CD8-positive, alpha-beta memory T cell (primary cell): ENCODE data around the gene TBX15. TPM values are rescaled to one million over a fixed set of nuclear protein-coding genes. Genes with fewer than 3 reads are reported as not detected.
"Not testable (repeated sequence)": the region's sequence is repeated elsewhere in the genome, so short reads cannot be mapped to it uniquely, and the experiment has no call there.

Experiments
- CTCF ChIA-PET: fragments of 350-600 bp; sonication (Branson Sonifier 250); formaldehyde crosslinking; loops from one replicate; lab custom pipeline; 2021; ENCODE audit warnings: antibody characterized with exemption; lab: Charles Lee
- POLR2A ChIA-PET: fragments of 350-600 bp; sonication (Branson Sonifier 250); formaldehyde crosslinking; loops from one replicate; lab custom pipeline; 2021; ENCODE audit warnings: antibody characterized with exemption; lab: Charles Lee
- DNase-seq, 5 donors: peaks; one replicate each; pipeline versions ENCODE4 v3.0.0 to v3.0.0-alpha.2; 2020 to 2022; ENCODE audit warnings: mixed read lengths in 1 of 5
- H3K27ac ChIP-seq: one replicate; pipeline ENCODE4 v1.7.0; 2013; ENCODE audit warnings: low read depth, mild to moderate bottlenecking, low read length, moderate library complexity
- H3K27me3 ChIP-seq: 2 replicates; pipeline ENCODE4 v1.7.0; 2013; ENCODE audit warnings: low read length, mild to moderate bottlenecking; ENCODE audit not compliant: insufficient read depth, poor library complexity, severe bottlenecking
- H3K36me3 ChIP-seq: 2 replicates; pipeline ENCODE4 v1.7.0; 2013; ENCODE audit warnings: mild to moderate bottlenecking, low read length, moderate library complexity; ENCODE audit not compliant: insufficient read depth
- H3K4me1 ChIP-seq: 2 replicates; pipeline ENCODE4 v1.7.0; 2013; ENCODE audit warnings: mild to moderate bottlenecking, low read length, moderate library complexity; ENCODE audit not compliant: insufficient read depth
- H3K4me3 ChIP-seq: 2 replicates; pipeline ENCODE4 v1.7.0; 2013; ENCODE audit warnings: mild to moderate bottlenecking, low read length
- H3K9me3 ChIP-seq: 2 replicates; pipeline ENCODE4 v1.7.0; 2013; ENCODE audit warnings: mild to moderate bottlenecking, low read length
- H3K27ac Mint-ChIP-seq, 8 donors: one replicate each; pipeline ENCODE4 v1.8.0; 2020 to 2021; ENCODE audit warnings: mixed read lengths in 8 of 8, mild to moderate bottlenecking in 6 of 8, inconsistent platforms in 3 of 8, moderate library complexity in 3 of 8
- H3K27me3 Mint-ChIP-seq, 2 donors: one replicate each; pipeline ENCODE4 v1.8.0; 2020 to 2021; ENCODE audit warnings: mixed read lengths in 2 of 2, mild to moderate bottlenecking in 1 of 2, moderate library complexity in 1 of 2
- H3K36me3 Mint-ChIP-seq, 3 donors: one replicate each; pipeline ENCODE4 v1.8.0; 2020 to 2021; ENCODE audit warnings: mixed read lengths in 3 of 3, inconsistent platforms in 1 of 3, mild to moderate bottlenecking in 1 of 3
- H3K4me1 Mint-ChIP-seq, 3 donors: one replicate each; pipeline ENCODE4 v1.8.0; 2020 to 2021; ENCODE audit warnings: mixed read lengths in 3 of 3, inconsistent platforms in 1 of 3, mild to moderate bottlenecking in 1 of 3
- H3K4me3 Mint-ChIP-seq, 7 donors: one replicate each; pipeline ENCODE4 v1.8.0; 2020 to 2021; ENCODE audit warnings: mixed read lengths in 7 of 7, mild to moderate bottlenecking in 6 of 7, moderate library complexity in 4 of 7, inconsistent platforms in 2 of 7
- H3K9me3 Mint-ChIP-seq, 5 donors: one replicate each; pipeline ENCODE4 v1.8.0; 2020 to 2022; ENCODE audit warnings: mixed read lengths in 5 of 5, mild to moderate bottlenecking in 3 of 5, moderate library complexity in 2 of 5, inconsistent platforms in 1 of 5
- polyA plus RNA-seq: library from polyadenylated mRNA; unstranded; fragments of 300-500 nt; fragmentation: Illumina TruSeq; gene quantifications from one replicate; pipeline ENCODE4 v1.2.3, GENCODE V29; 2021
- total RNA-seq, 2 experiments: library from RNA; stranded (reverse); gene quantifications; one replicate each; pipeline ENCODE4 v1.2.3, GENCODE V29; 2021

The TBX15 gene
- total and polyA plus RNA-seq, 3 experiments from 2014 or later, result not detected

DNA sequence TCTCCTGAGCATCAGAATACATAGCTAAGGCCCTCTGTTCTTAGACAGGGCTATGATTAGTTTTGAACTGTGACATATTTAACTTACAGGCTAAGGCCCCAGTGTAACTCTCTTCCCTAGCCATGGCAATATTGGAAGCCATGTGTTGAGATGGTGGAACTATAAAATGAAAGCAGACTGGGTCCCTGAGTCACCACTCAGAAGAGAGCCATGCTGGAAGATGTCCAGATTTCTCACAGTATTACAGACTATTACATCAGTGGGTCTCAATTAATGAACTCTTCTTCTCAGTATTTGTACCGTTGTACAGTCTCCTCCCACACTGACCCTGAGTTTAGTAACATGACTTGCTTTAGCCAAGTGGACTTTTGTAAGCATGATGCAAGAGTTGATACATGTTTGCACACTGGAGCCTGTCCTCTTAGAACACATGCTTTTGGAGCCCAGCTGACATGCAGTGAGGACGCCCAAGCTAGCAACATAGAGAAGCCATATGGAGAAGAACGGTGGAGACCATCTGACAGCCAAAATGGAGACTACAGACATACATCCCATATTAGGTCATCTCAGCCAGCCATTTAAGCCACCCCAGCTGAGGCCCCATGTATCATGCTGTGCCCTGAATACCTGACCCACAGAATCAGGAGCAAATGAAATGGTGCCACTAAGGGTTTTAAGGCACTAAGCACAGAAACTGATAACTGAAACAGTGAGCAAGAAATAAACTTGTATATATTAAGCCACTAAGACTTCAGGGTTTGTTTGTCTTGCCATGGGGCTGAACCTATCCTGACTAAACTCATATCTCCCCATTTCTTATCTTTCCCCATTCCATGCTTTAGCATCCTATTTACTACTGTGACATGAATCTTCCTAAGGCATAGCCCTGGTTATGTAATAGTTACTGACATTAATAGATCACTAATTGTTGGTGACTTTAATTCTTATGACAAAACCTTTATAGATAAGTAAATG lies 24.4 kb downstream of the TBX15 start:
- no peaks in the 10 kb centered on the region for H3K4me1 Mint-ChIP-seq
- no peaks in the 10 kb centered on the region for H3K27me3 ChIP-seq
- ChIA-PET POLR2A (no interaction called here), CTCF (no interaction called here)
- no peak overlapping the region for H3K4me3 ChIP-seq
- DNase-seq, result no peak
- no peaks in the 10 kb centered on the region for H3K36me3 ChIP-seq
- H3K9me3 Mint-ChIP-seq, result peaks cover 0 to 5% (median 3%) of the 10 kb centered on the region in 5 donors
- H3K27ac Mint-ChIP-seq, result no peak overlapping the region
- peaks cover 7 to 8% of the 10 kb centered on the region in 2 donors for H3K27me3 Mint-ChIP-seq
- H3K27ac ChIP-seq, result no peak overlapping the region
- no peaks in the 10 kb centered on the region for H3K9me3 ChIP-seq
- H3K4me3 Mint-ChIP-seq, result no peak overlapping the region
- no peaks in the 10 kb centered on the region for H3K4me1 ChIP-seq
- no peaks in the 10 kb centered on the region for H3K36me3 Mint-ChIP-seq

DNA sequence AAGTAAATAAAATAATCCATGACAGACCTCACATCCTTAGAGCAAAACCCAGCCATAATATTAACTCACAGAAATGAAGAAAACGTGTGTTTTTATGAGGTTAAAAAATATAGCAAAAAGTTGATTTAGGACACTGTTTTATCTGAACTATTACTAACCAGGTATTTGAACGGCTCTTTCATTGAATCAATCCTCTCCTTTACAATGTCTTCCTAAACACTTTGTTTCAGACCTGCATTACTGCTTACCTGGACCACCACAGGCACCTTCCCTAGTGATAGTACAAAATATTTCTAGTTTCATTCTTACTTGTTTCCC lies 25.0 kb downstream of the TBX15 start:
- Histone ChIP-seq H3K27ac (no peak overlapping the region), H3K27me3 (no peaks in the 10 kb centered on the region), H3K9me3 (no peaks in the 10 kb centered on the region), H3K4me3 (no peak overlapping the region), H3K4me1 (no peaks in the 10 kb centered on the region), H3K36me3 (no peaks in the 10 kb centered on the region)
- no peaks in the 10 kb centered on the region for H3K4me1 Mint-ChIP-seq
- H3K27me3 Mint-ChIP-seq, result peaks cover 7 to 11% of the 10 kb centered on the region in 2 donors
- H3K4me3 Mint-ChIP-seq, result no peak overlapping the region
- CTCF ChIA-PET, result no interaction called here
- no peaks in the 10 kb centered on the region for H3K36me3 Mint-ChIP-seq
- no peak for DNase-seq
- H3K9me3 Mint-ChIP-seq, result peaks cover 0 to 8% (median 5%) of the 10 kb centered on the region in 5 donors
- no peak overlapping the region for H3K27ac Mint-ChIP-seq
- POLR2A ChIA-PET, result no interaction called here

DNA sequence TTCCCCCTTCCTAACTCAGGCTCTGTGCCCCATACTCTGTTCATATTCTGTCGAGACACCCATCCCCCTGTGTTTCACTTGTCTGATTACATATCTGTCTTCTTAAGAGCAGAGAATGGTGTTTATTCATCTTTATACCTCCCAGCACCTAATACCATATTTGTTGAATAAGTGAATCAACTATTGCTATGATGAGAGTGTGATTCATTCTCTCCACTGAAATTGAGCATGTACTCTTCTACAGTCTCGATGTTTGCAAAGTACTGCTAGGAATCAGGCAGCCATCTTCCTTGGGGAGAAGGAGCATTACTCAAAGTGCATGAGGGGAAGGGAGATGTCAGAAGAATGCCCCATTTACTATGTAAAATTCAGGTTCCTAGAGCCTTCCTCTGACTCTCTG lies 27.0 kb downstream of the TBX15 start:
- CTCF ChIA-PET, result no interaction called here
- Mint-ChIP-seq H3K4me3 (no peak overlapping the region), H3K9me3 (peaks cover 0 to 8% (median 7%) of the 10 kb centered on the region in 5 donors), H3K27ac (no peak overlapping the region), H3K27me3 (peaks cover 7 to 11% of the 10 kb centered on the region in 2 donors), H3K36me3 (no peaks in the 10 kb centered on the region), H3K4me1 (no peaks in the 10 kb centered on the region)
- Histone ChIP-seq H3K27ac (no peak overlapping the region), H3K27me3 (no peaks in the 10 kb centered on the region), H3K4me3 (no peak overlapping the region), H3K36me3 (no peaks in the 10 kb centered on the region), H3K9me3 (no peaks in the 10 kb centered on the region), H3K4me1 (no peaks in the 10 kb centered on the region)
- POLR2A ChIA-PET, result no interaction called here
- no peak for DNase-seq

GRCh38 chr1:118960567-118961136 lies 27.5 kb downstream of the TBX15 start:
- Histone ChIP-seq H3K4me1 (no peaks in the 10 kb centered on the region), H3K27me3 (no peaks in the 10 kb centered on the region), H3K4me3 (no peak overlapping the region), H3K27ac (no peak overlapping the region), H3K36me3 (no peaks in the 10 kb centered on the region), H3K9me3 (no peaks in the 10 kb centered on the region)
- Mint-ChIP-seq H3K4me3 (no peak overlapping the region), H3K9me3 (peaks cover 0 to 8% (median 7%) of the 10 kb centered on the region in 5 donors), H3K27ac (no peak overlapping the region), H3K36me3 (no peaks in the 10 kb centered on the region), H3K4me1 (no peaks in the 10 kb centered on the region), H3K27me3 (peaks cover 7 to 11% of the 10 kb centered on the region in 2 donors)
- ChIA-PET POLR2A (no interaction called here), CTCF (no interaction called here)
- DNase-seq, result no peak

DNA sequence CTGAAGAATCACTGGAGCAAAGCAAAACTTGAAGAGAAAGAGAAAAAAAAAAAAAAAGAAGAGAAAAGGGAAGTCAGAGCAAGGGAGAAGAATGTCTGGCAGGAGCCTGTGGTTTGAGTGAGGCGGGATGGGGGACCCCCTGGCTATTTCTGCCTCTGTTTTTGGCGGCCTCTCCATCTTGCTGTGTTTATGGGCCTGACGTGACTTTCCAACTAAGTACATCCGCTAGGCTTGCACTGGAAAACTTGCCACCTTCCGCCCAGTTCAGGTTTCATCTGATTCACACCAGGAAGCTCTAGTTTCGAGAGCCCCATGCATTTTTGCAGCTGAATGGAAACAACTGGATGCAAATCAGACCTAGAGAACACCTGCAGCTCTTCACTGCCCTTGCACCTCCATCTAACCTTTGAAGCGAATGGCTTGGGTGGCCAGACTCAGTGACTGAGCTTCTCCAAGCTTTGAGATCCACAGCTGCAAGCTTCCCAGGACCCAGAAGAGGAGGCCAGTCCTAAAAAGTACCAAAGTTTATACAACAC lies 28.0 kb downstream of the TBX15 start:
- Mint-ChIP-seq H3K27me3 (peaks cover 7 to 11% of the 10 kb centered on the region in 2 donors), H3K36me3 (no peaks in the 10 kb centered on the region), H3K9me3 (peaks cover 0 to 8% (median 7%) of the 10 kb centered on the region in 5 donors), H3K4me1 (no peaks in the 10 kb centered on the region), H3K27ac (no peak overlapping the region), H3K4me3 (no peak overlapping the region)
- Histone ChIP-seq H3K36me3 (no peaks in the 10 kb centered on the region), H3K4me1 (no peaks in the 10 kb centered on the region), H3K27me3 (no peaks in the 10 kb centered on the region), H3K27ac (no peak overlapping the region), H3K9me3 (no peaks in the 10 kb centered on the region), H3K4me3 (no peak overlapping the region)
- POLR2A ChIA-PET, result no interaction called here
- no peak for DNase-seq
- CTCF ChIA-PET, result no interaction called here

- Mint-ChIP-seq H3K4me1 (no peaks in the 10 kb centered on the region), H3K27ac (no peak overlapping the region), H3K9me3 (peaks cover 0 to 11% (median 7%) of the 10 kb centered on the region in 5 donors), H3K4me3 (no peak overlapping the region), H3K36me3 (no peaks in the 10 kb centered on the region), H3K27me3 (peaks cover 7 to 11% of the 10 kb centered on the region in 2 donors)
- Histone ChIP-seq H3K4me1 (no peaks in the 10 kb centered on the region), H3K9me3 (no peaks in the 10 kb centered on the region), H3K4me3 (no peak overlapping the region), H3K36me3 (no peaks in the 10 kb centered on the region), H3K27ac (no peak overlapping the region), H3K27me3 (no peaks in the 10 kb centered on the region)
- CTCF ChIA-PET, result no interaction called here
- DNase-seq, result no peak
- POLR2A ChIA-PET, result no interaction called here
Observed at GRCh38 chr1:118958937-118959631, 29.1 kb downstream of the TBX15 start.

GRCh38 chr1:118958140-118958539 lies 30.0 kb downstream of the TBX15 start:
- Mint-ChIP-seq H3K36me3 (no peaks in the 10 kb centered on the region), H3K27me3 (peaks cover 3 to 11% of the 10 kb centered on the region in 2 donors), H3K27ac (no peak overlapping the region), H3K9me3 (peaks cover 2 to 11% (median 6%) of the 10 kb centered on the region in 5 donors), H3K4me3 (no peak overlapping the region), H3K4me1 (no peaks in the 10 kb centered on the region)
- Histone ChIP-seq H3K27me3 (no peaks in the 10 kb centered on the region), H3K36me3 (no peaks in the 10 kb centered on the region), H3K4me3 (no peak overlapping the region), H3K9me3 (no peaks in the 10 kb centered on the region), H3K4me1 (no peaks in the 10 kb centered on the region), H3K27ac (no peak overlapping the region)
- ChIA-PET POLR2A (no interaction called here), CTCF (no interaction called here)
- no peak for DNase-seq

GRCh38 chr1:118957579-118957978 lies 30.6 kb downstream of the TBX15 start:
- CTCF ChIA-PET, H3K27me3 ChIP-seq, POLR2A ChIA-PET, H3K4me1 ChIP-seq, H3K27ac ChIP-seq, DNase-seq, H3K9me3 ChIP-seq, H3K4me3 Mint-ChIP-seq, H3K4me3 ChIP-seq, H3K36me3 ChIP-seq, H3K36me3 Mint-ChIP-seq, H3K27ac Mint-ChIP-seq, H3K4me1 Mint-ChIP-seq: not testable (repeated sequence)
- Mint-ChIP-seq H3K9me3 (peaks cover 2 to 11% (median 5%) of the 10 kb centered on the region in 5 donors), H3K27me3 (peaks cover 3 to 11% of the 10 kb centered on the region in 2 donors)
